H1 (cell line): Measurements from ENCODE around the gene PAPOLA. TPM values are rescaled to one million over a fixed set of nuclear protein-coding genes. Genes with fewer than 3 reads are reported as not detected.

Experiments used
- POU5F1 ChIP-seq: IDR thresholded peaks from 2 replicates; pipeline ENCODE4 v1.6.1; 2011; ENCODE audit warnings: low read depth, mild to moderate bottlenecking, low read length, moderate library complexity
- TAF1 ChIP-seq: IDR thresholded peaks from 2 replicates; pipeline ENCODE4 v1.6.1; 2011; ENCODE audit warnings: mild to moderate bottlenecking, low read depth, low read length
- polyA plus RNA-seq, 7 experiments: library from polyadenylated mRNA; depleted of rRNA in 3 of 7; stranded (reverse) in 5 of 7; unstranded in 2 of 7; fragments of >200 nt in 5 of 7; fragments of 200-250 nt in 2 of 7; gene quantifications; 1 replicate in 5 of 7; 2 replicates in 1 of 7; 4 replicates in 1 of 7; pipeline versions ENCODE4 v1.2.1 to v1.2.3, GENCODE V29; 2011 to 2013; ENCODE audit warnings: missing spikeins in 2 of 7, mixed read lengths in 2 of 7
- total RNA-seq: library from RNA; stranded (reverse); fragmentation: NEBNext Ultra II Directional; extraction: Animal tissue kit (Norgen Biotek cat#: 25700); gene quantifications from 2 replicates; pipeline ENCODE4 v1.2.1, GENCODE V29; 2021
- TF ChIP-seq, protein P1 (sequence below): fragments of 300-600 bp; sonication (generic); IDR thresholded peaks from 2 replicates; pipeline ENCODE4 v1.7.1; 2012; ENCODE audit warnings: low read length, moderate library complexity, mild to moderate bottlenecking, inconsistent platforms; ENCODE audit not compliant: insufficient replicate concordance

Gene PAPOLA
- total and polyA plus RNA-seq, 2 of the 8 experiments (the other 6 are each of a cell fraction or from before 2014, with no cell fraction given), result 163 to 239 TPM

DNA sequence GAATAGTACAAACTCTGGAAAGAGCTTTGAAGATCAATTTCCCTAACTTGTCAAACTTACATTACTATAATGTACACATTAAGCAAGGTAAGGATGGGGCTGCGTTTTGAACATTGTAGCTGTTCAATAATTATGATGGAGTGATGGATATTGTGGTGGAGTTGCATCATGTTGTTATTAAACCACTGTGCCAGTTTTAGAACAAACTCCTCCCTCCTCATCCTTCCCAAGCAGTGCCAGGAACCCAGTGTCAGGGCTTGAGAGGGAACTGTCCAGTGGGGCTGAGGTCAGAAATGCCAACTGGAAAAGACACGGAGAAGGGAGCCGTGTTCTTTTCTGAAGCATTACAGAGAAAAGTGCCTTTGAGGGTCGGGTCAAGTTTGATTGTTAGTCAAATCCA lies 31.9 kb upstream of the PAPOLA start (continued):
- TF ChIP-seq, protein P1, sequence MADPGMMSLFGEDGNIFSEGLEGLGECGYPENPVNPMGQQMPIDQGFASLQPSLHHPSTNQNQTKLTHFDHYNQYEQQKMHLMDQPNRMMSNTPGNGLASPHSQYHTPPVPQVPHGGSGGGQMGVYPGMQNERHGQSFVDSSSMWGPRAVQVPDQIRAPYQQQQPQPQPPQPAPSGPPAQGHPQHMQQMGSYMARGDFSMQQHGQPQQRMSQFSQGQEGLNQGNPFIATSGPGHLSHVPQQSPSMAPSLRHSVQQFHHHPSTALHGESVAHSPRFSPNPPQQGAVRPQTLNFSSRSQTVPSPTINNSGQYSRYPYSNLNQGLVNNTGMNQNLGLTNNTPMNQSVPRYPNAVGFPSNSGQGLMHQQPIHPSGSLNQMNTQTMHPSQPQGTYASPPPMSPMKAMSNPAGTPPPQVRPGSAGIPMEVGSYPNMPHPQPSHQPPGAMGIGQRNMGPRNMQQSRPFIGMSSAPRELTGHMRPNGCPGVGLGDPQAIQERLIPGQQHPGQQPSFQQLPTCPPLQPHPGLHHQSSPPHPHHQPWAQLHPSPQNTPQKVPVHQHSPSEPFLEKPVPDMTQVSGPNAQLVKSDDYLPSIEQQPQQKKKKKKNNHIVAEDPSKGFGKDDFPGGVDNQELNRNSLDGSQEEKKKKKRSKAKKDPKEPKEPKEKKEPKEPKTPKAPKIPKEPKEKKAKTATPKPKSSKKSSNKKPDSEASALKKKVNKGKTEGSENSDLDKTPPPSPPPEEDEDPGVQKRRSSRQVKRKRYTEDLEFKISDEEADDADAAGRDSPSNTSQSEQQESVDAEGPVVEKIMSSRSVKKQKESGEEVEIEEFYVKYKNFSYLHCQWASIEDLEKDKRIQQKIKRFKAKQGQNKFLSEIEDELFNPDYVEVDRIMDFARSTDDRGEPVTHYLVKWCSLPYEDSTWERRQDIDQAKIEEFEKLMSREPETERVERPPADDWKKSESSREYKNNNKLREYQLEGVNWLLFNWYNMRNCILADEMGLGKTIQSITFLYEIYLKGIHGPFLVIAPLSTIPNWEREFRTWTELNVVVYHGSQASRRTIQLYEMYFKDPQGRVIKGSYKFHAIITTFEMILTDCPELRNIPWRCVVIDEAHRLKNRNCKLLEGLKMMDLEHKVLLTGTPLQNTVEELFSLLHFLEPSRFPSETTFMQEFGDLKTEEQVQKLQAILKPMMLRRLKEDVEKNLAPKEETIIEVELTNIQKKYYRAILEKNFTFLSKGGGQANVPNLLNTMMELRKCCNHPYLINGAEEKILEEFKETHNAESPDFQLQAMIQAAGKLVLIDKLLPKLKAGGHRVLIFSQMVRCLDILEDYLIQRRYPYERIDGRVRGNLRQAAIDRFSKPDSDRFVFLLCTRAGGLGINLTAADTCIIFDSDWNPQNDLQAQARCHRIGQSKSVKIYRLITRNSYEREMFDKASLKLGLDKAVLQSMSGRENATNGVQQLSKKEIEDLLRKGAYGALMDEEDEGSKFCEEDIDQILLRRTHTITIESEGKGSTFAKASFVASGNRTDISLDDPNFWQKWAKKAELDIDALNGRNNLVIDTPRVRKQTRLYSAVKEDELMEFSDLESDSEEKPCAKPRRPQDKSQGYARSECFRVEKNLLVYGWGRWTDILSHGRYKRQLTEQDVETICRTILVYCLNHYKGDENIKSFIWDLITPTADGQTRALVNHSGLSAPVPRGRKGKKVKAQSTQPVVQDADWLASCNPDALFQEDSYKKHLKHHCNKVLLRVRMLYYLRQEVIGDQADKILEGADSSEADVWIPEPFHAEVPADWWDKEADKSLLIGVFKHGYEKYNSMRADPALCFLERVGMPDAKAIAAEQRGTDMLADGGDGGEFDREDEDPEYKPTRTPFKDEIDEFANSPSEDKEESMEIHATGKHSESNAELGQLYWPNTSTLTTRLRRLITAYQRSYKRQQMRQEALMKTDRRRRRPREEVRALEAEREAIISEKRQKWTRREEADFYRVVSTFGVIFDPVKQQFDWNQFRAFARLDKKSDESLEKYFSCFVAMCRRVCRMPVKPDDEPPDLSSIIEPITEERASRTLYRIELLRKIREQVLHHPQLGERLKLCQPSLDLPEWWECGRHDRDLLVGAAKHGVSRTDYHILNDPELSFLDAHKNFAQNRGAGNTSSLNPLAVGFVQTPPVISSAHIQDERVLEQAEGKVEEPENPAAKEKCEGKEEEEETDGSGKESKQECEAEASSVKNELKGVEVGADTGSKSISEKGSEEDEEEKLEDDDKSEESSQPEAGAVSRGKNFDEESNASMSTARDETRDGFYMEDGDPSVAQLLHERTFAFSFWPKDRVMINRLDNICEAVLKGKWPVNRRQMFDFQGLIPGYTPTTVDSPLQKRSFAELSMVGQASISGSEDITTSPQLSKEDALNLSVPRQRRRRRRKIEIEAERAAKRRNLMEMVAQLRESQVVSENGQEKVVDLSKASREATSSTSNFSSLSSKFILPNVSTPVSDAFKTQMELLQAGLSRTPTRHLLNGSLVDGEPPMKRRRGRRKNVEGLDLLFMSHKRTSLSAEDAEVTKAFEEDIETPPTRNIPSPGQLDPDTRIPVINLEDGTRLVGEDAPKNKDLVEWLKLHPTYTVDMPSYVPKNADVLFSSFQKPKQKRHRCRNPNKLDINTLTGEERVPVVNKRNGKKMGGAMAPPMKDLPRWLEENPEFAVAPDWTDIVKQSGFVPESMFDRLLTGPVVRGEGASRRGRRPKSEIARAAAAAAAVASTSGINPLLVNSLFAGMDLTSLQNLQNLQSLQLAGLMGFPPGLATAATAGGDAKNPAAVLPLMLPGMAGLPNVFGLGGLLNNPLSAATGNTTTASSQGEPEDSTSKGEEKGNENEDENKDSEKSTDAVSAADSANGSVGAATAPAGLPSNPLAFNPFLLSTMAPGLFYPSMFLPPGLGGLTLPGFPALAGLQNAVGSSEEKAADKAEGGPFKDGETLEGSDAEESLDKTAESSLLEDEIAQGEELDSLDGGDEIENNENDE, result no peak
- TF ChIP-seq POU5F1 (no peak), TAF1 (no peak)
- TF ChIP-seq, all 59 proteins: peak for 0
